Activated B cell treated with CpG ODN at 0.5 μM for 24 hours (primary cell): Measurements from ENCODE around the gene LHX3. TPM values are rescaled to one million over a fixed set of nuclear protein-coding genes. Genes with fewer than 3 reads are reported as not detected.

Experiments
- ATAC-seq: fragments of 200-7000 bp; cut with Tn5 transposase; one replicate; pipeline ENCODE4 v1.10.0; 2021; ENCODE audit warnings: low read depth, mild to moderate bottlenecking, moderate library complexity
- CTCF ChIA-PET: fragments of 350-600 bp; sonication (Branson Sonifier 250); formaldehyde crosslinking; loops from one replicate; lab custom pipeline; 2021; ENCODE audit warnings: antibody characterized with exemption; lab: Charles Lee
- POLR2A ChIA-PET: fragments of 350-600 bp; sonication (Branson Sonifier 250); formaldehyde crosslinking; loops from one replicate; lab custom pipeline; 2021; ENCODE audit warnings: antibody characterized with exemption; lab: Charles Lee
- DNase-seq: peaks from one replicate; pipeline ENCODE4 v3.0.0; 2022
- H3K27ac Mint-ChIP-seq: one replicate; pipeline ENCODE4 v1.8.0; 2020; ENCODE audit warnings: mixed read lengths
- H3K27me3 Mint-ChIP-seq: one replicate; pipeline ENCODE4 v1.8.0; 2021; ENCODE audit warnings: mixed read lengths
- H3K36me3 Mint-ChIP-seq: one replicate; pipeline ENCODE4 v1.8.0; 2021; ENCODE audit warnings: low read depth, mixed read lengths
- H3K4me1 Mint-ChIP-seq: one replicate; pipeline ENCODE4 v1.8.0; 2021; ENCODE audit warnings: mixed read lengths
- H3K4me3 Mint-ChIP-seq: one replicate; pipeline ENCODE4 v1.8.0; 2020; ENCODE audit warnings: mild to moderate bottlenecking, mixed read lengths
- H3K9me3 Mint-ChIP-seq: one replicate; pipeline ENCODE4 v1.8.0; 2020; ENCODE audit warnings: mixed read lengths
- intact Hi-C: fragments of 100-400 bp; cut with micrococcal nuclease; formaldehyde crosslinking; loops from one replicate; pipeline ENCODE4 v1.15.1; 2024
- total RNA-seq: library from RNA; stranded (reverse); gene quantifications from 2 replicates; pipeline ENCODE4 v1.2.3, GENCODE V29; 2022
- TF ChIP-seq, protein P1 (sequence below): fragments of 200-600 bp; IDR thresholded peaks from one replicate; pipeline ENCODE4 v1.8.0; 2022; ENCODE audit warnings: antibody characterized with exemption, mild to moderate bottlenecking

LHX3 gene
- total RNA-seq, 1 donor from 2014 or later: not detected

DNA sequence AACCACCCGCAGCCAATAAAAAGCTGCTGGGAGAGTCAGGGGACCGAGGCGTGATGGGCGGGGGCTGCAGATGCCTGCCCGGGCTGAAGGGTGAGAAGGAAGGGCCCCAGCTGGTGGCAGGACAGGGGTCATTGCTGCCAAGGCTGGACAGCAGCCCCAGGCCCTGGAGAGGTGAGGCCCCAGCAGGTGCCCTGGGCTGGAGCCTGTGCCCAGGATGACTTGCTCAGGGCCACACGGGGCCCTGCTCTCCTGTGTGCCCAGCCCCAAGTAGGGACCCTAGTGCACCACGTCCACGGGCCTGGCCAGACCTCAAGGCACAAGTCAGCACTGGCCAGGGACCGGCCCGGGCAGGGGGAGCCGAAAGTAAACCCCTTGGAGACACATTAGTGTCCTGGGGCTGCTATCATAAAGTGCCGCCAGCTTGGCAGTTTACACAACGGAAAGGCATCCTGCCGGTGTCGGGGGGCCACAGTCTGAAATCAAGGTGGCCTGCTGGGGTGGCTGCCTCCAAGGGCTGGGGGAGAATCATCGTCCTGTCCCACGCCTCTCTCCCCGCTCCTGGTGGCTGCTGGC lies 22.0 kb downstream of the LHX3 start:
- Mint-ChIP-seq H3K4me3 (no peak overlapping the region), H3K36me3 (no peaks in the 10 kb centered on the region), H3K27ac (no peak overlapping the region), H3K4me1 (no peaks in the 10 kb centered on the region), H3K27me3 (peaks cover 30% of the 10 kb centered on the region), H3K9me3 (no peaks in the 10 kb centered on the region)
- intact Hi-C loops: no loop called here
- ATAC-seq (no peak), DNase-seq (no peak)
- ChIA-PET POLR2A (no interaction called here), CTCF (no interaction called here)
- TF ChIP-seq, protein P1, sequence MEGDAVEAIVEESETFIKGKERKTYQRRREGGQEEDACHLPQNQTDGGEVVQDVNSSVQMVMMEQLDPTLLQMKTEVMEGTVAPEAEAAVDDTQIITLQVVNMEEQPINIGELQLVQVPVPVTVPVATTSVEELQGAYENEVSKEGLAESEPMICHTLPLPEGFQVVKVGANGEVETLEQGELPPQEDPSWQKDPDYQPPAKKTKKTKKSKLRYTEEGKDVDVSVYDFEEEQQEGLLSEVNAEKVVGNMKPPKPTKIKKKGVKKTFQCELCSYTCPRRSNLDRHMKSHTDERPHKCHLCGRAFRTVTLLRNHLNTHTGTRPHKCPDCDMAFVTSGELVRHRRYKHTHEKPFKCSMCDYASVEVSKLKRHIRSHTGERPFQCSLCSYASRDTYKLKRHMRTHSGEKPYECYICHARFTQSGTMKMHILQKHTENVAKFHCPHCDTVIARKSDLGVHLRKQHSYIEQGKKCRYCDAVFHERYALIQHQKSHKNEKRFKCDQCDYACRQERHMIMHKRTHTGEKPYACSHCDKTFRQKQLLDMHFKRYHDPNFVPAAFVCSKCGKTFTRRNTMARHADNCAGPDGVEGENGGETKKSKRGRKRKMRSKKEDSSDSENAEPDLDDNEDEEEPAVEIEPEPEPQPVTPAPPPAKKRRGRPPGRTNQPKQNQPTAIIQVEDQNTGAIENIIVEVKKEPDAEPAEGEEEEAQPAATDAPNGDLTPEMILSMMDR: no peak

DNA sequence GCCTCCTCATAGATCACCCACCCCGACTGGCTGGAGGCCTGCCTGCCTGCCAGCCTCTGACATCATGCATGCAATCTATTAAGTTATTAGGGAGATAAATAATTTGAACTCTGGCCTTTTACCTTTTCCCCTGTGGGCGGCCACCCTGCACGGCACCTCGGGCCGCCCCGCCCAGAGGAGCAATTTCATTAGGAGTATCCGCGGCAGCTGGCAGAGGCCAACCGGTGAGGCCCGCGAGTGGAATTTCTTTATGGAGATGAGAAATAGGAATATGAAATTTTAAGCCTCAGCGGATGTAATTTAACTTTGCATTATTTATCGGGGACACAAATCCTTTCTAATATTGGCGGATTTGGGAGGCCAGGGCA lies 22.5 kb downstream of the LHX3 start:
- DNase-seq (no peak), ATAC-seq (no peak)
- POLR2A ChIA-PET: no interaction called here
- no peak overlapping the region for H3K27ac Mint-ChIP-seq
- H3K9me3 Mint-ChIP-seq: no peaks in the 10 kb centered on the region
- TF ChIP-seq, protein P1: no peak
- peaks cover 25% of the 10 kb centered on the region for H3K27me3 Mint-ChIP-seq
- intact Hi-C loops: no loop called here
- CTCF ChIA-PET: no interaction called here
- no peaks in the 10 kb centered on the region for H3K4me1 Mint-ChIP-seq
- no peaks in the 10 kb centered on the region for H3K36me3 Mint-ChIP-seq
- H3K4me3 Mint-ChIP-seq: no peak overlapping the region

DNA sequence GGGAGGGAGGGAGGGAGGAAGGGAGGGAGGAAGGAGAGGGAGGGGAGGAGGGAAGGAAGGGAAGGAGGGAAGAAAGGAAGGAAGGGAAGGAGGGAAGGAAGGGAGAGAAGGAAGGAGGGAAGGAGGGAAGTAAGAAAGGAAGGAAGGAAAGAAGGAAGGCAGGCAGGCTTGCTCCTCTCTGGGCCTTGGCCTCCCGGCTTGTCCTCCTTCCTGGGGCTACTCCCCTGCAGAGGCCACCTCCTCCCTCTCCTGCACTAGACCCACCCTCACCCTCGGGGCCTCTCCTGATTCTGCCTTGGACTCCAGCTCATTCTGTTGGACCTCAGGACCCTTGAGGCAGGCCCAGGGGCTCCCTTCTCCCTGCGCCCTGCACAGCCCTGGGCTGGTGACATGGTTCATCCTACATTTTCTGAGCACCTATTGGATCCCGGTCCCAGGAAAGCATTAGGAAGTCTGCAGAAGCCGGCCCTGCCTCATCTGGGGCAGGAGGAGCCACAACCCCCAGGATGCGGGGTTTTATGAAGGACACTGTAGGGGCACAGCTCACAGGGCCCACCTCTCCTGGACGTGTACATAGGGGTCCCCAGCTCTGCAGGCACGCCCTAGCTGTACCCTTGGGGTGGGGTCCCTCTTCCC lies 23.0 kb downstream of the LHX3 start:
- POLR2A ChIA-PET: no interaction called here
- H3K4me3 Mint-ChIP-seq: no peak overlapping the region
- no peaks in the 10 kb centered on the region for H3K9me3 Mint-ChIP-seq
- H3K27ac Mint-ChIP-seq: no peak overlapping the region
- DNase-seq (no peak), ATAC-seq (no peak)
- H3K27me3 Mint-ChIP-seq: peaks cover 20% of the 10 kb centered on the region
- intact Hi-C loops: no loop called here
- TF ChIP-seq, protein P1: no peak
- CTCF ChIA-PET: interaction anchor here (1.0 kb wide), 1 partner anchor 11 kb away, joined by 3 read pairs; no protein-coding TSS in a partner anchor
- H3K4me1 Mint-ChIP-seq: no peaks in the 10 kb centered on the region
- H3K36me3 Mint-ChIP-seq: no peaks in the 10 kb centered on the region

DNA sequence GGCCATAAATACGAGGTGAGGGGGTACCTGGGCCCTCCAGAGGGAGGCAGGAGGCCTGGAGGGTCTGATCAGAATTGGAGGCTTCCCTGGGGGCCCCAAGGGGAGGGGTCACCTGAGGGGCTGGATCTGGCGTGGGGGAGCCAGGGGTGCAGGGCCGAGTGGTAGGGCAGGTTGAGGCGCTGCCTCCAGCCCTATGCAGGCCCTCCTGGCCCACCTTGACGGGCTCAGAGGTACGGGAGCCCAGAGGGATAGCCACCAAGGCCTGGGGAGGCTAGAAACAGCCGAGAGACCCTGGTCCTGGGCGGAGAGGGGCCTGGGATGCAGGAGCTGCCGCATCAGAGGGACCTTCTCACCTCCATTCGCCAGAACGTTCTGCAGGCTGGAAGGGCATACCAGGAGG lies 24.3 kb downstream of the LHX3 start:
- Mint-ChIP-seq H3K4me3 (no peak overlapping the region), H3K36me3 (no peaks in the 10 kb centered on the region), H3K27me3 (peaks cover 12% of the 10 kb centered on the region), H3K27ac (no peak overlapping the region), H3K9me3 (no peaks in the 10 kb centered on the region), H3K4me1 (no peaks in the 10 kb centered on the region)
- CTCF ChIA-PET: interaction anchor here (1.0 kb wide), 1 partner anchor 10 kb away, joined by 3 read pairs; no protein-coding TSS in a partner anchor
- POLR2A ChIA-PET: no interaction called here
- intact Hi-C loops: no loop called here
- TF ChIP-seq, protein P1: no peak
- ATAC-seq (no peak), DNase-seq (no peak)

DNA sequence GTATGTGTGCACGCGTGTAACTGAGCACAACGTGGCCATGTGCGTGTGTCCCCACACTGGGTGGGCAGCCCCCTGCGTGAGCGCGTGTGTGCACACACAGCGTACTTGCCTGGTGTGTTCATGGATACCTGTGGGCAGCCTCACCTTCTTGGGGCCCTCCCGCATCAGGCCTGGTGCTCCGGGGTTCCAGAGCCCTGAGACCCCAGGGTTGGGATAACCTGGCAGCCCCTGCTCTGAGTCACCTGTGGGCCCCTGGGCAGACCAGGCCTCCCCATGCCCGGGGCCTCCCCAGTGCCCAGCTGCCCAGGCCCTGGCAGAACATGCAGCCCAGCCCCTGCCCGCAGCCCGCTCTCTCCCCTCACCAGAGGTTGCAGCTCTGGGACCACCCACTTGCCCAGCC lies 25.2 kb downstream of the LHX3 start:
- CTCF ChIA-PET: no interaction called here
- no peak for ATAC-seq
- POLR2A ChIA-PET: no interaction called here
- no peak overlapping the region for H3K27ac Mint-ChIP-seq
- H3K9me3 Mint-ChIP-seq: no peaks in the 10 kb centered on the region
- TF ChIP-seq, protein P1: no peak
- H3K27me3 Mint-ChIP-seq: peaks cover 6% of the 10 kb centered on the region
- no peaks in the 10 kb centered on the region for H3K36me3 Mint-ChIP-seq
- no peak overlapping the region for H3K4me3 Mint-ChIP-seq
- H3K4me1 Mint-ChIP-seq: no peaks in the 10 kb centered on the region
- no peak for DNase-seq
- intact Hi-C loops: no loop called here
